ENCODE data around the gene STXBP5. TPM values are rescaled to one million over a fixed set of nuclear protein-coding genes. Genes with fewer than 3 reads are reported as not detected.

STXBP5 gene
- total and polyA plus RNA-seq, 7 experiments from 2014 or later: 2.5 to 47.4 (median 26.5) TPM

DNA sequence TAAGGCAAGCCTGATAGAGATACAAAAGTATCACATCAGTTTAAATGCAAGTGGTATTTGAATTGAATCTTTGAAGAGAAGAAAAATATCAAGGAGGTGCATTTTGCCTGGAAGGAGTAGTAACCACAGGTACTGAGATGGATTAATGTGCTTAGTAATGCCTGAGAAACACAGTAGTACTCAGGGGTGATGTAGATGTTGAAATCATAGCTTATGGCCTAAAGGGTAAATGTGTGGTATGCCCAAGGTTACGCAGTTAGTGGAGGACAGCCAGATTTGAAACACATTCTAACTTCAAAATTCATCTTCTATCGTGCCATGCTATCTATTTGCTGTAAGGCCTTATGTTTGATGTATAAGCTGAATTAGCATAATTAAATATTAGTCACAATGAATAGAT is 55.9 kb downstream of the STXBP5 start:
- Mint-ChIP-seq H3K27ac (no peak overlapping the region), H3K4me3 (no peak overlapping the region), H3K36me3 (peaks cover 3 to 17% (median 4%) of the 10 kb centered on the region in 5 donors), H3K27me3 (no peaks in the 10 kb centered on the region), H3K4me1 (peaks cover 0 to 16% (median 7%) of the 10 kb centered on the region in 7 donors), H3K9me3 (no peaks in the 10 kb centered on the region)
- ChIA-PET POLR2A (no interaction called here), CTCF (no interaction called here)
- no peak for ATAC-seq
- H3K9me3 ChIP-seq (ENCODE audit: control insufficient read depth in 2 of 3, low read length in 3 of 3): no peaks in the 10 kb centered on the region
- no peaks in the 10 kb centered on the region for H3K36me3 ChIP-seq (ENCODE audit: control insufficient read depth in 2 of 3, insufficient read depth in 3 of 3, low read length in 3 of 3)
- H3K4me3 ChIP-seq (ENCODE audit: low read length): no peak overlapping the region
- H3K4me1 ChIP-seq (ENCODE audit: control insufficient read depth in 2 of 2, insufficient read depth in 2 of 2, low read length in 2 of 2): no peaks in the 10 kb centered on the region
- DNase-seq: no peak
- no peaks in the 10 kb centered on the region for H3K27me3 ChIP-seq (ENCODE audit: control insufficient read depth in 2 of 2, insufficient read depth in 2 of 2, low read length in 2 of 2)
- intact Hi-C loops (cut with micrococcal nuclease): no loop called here
- H3K27ac ChIP-seq (ENCODE audit: low read depth, low read length): no peak overlapping the region

DNA sequence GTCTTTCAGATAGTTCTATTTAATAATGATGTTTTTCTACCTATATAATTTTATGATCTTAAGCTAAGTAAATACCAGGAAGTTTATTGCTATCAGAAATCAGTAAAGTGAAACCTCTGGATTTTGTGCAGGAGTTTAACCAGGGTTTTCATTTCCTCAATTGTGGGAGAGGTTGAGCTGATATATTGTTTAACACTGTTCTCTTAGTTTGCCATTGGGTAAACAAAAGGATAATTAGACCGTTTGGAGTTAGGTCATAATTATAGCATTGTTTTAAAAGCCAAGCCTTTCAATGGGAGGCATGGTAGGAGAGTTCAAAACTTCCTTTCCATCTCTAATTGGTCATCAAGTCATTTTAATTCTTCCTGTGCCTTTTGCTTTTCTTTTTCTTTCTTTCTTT is 58.7 kb downstream of the STXBP5 start:
- ChIA-PET POLR2A (interaction anchor here (0.8 kb wide), 1 partner anchor 8 kb away, joined by 3 read pairs; no protein-coding TSS in a partner anchor), CTCF (interaction anchor here (0.6 kb wide), 1 partner anchor 23 kb away, joined by 5 read pairs; no protein-coding TSS in a partner anchor)
- Mint-ChIP-seq H3K36me3 (peaks cover 17 to 42% (median 26%) of the 10 kb centered on the region in 5 donors), H3K27me3 (no peaks in the 10 kb centered on the region), H3K9me3 (no peaks in the 10 kb centered on the region), H3K4me1 (peaks cover 0 to 5% (median 3%) of the 10 kb centered on the region in 7 donors), H3K27ac (no peak overlapping the region), H3K4me3 (no peak overlapping the region)
- Histone ChIP-seq H3K27ac (ENCODE audit: low read depth, low read length) (no peak overlapping the region), H3K36me3 (ENCODE audit: control insufficient read depth in 2 of 3, insufficient read depth in 3 of 3, low read length in 3 of 3) (peaks cover 0 to 11% (median 0%) of the 10 kb centered on the region in 3 experiments), H3K9me3 (ENCODE audit: control insufficient read depth in 2 of 3, low read length in 3 of 3) (no peaks in the 10 kb centered on the region), H3K27me3 (ENCODE audit: control insufficient read depth in 2 of 2, insufficient read depth in 2 of 2, low read length in 2 of 2) (no peaks in the 10 kb centered on the region), H3K4me3 (ENCODE audit: low read length) (no peak overlapping the region), H3K4me1 (ENCODE audit: control insufficient read depth in 2 of 2, insufficient read depth in 2 of 2, low read length in 2 of 2) (no peaks in the 10 kb centered on the region)
- DNase-seq: no peak
- intact Hi-C loops (cut with micrococcal nuclease): loop anchor here in 1 of 2 donors (2.0 kb wide), 1 partner anchor 16 kb away; no protein-coding TSS in a partner anchor
- no peak for ATAC-seq

DNA sequence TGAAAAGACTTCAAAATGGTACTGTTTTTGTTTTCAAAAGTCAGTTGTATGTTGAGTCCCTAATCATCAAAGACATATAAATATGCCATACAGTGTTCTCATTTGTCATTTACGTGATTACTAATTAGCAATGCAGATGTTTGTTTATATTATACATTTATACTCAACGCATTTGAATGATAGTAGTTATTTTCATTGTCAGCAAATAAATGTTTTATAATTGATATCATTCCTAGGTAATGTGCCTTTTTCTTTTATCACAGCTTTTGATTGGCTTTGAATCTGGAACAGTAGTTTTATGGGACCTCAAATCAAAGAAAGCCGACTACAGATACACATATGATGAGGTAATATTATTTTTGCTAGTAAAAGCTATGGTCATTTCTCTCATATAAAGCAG is 62.6 kb downstream of the STXBP5 start:
- Histone ChIP-seq H3K4me1 (ENCODE audit: control insufficient read depth in 2 of 2, insufficient read depth in 2 of 2, low read length in 2 of 2) (no peaks in the 10 kb centered on the region), H3K9me3 (ENCODE audit: control insufficient read depth in 2 of 3, low read length in 3 of 3) (no peaks in the 10 kb centered on the region), H3K27me3 (ENCODE audit: control insufficient read depth in 2 of 2, insufficient read depth in 2 of 2, low read length in 2 of 2) (no peaks in the 10 kb centered on the region), H3K36me3 (ENCODE audit: control insufficient read depth in 2 of 3, insufficient read depth in 3 of 3, low read length in 3 of 3) (peaks cover 0 to 15% (median 0%) of the 10 kb centered on the region in 3 experiments), H3K4me3 (ENCODE audit: low read length) (no peak overlapping the region), H3K27ac (ENCODE audit: low read depth, low read length) (no peak overlapping the region)
- H3K9me3 Mint-ChIP-seq: no peaks in the 10 kb centered on the region
- CTCF ChIA-PET: no interaction called here
- no peak for ATAC-seq
- H3K36me3 Mint-ChIP-seq: peaks cover 30 to 61% (median 44%) of the 10 kb centered on the region in 5 donors
- no peak overlapping the region for H3K27ac Mint-ChIP-seq
- POLR2A ChIA-PET: no interaction called here
- no peak overlapping the region for H3K4me3 Mint-ChIP-seq
- no peak for DNase-seq
- intact Hi-C loops (cut with micrococcal nuclease): no loop called here
- no peaks in the 10 kb centered on the region for H3K27me3 Mint-ChIP-seq
- H3K4me1 Mint-ChIP-seq: peaks cover 0 to 11% (median 0%) of the 10 kb centered on the region in 7 donors

DNA sequence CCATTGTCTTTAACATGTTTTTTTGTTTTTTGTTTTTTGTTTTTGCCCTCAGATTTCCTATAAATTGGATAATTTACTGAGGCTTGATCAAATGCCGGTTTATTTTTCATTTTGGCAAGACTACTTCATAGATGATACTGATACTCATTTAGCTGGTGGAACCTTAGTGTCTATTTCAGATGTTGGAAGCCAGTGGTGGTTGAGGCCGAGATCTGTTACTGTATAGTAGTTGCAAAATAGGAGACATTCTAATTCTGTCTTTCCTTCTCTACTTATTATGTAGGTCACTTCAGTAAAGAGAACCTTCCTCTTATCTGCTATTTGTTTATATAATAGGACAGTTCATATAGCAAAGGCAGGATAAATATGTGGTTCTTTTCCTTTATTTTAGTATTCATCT is 63.4 kb downstream of the STXBP5 start:
- POLR2A ChIA-PET: no interaction called here
- Histone ChIP-seq H3K9me3 (ENCODE audit: control insufficient read depth in 2 of 3, low read length in 3 of 3) (no peaks in the 10 kb centered on the region), H3K4me3 (ENCODE audit: low read length) (no peak overlapping the region), H3K27me3 (ENCODE audit: control insufficient read depth in 2 of 2, insufficient read depth in 2 of 2, low read length in 2 of 2) (no peaks in the 10 kb centered on the region), H3K27ac (ENCODE audit: low read depth, low read length) (no peak overlapping the region), H3K36me3 (ENCODE audit: control insufficient read depth in 2 of 3, insufficient read depth in 3 of 3, low read length in 3 of 3) (peaks cover 0 to 15% (median 0%) of the 10 kb centered on the region in 3 experiments), H3K4me1 (ENCODE audit: control insufficient read depth in 2 of 2, insufficient read depth in 2 of 2, low read length in 2 of 2) (no peaks in the 10 kb centered on the region)
- no peak for ATAC-seq
- no peaks in the 10 kb centered on the region for H3K27me3 Mint-ChIP-seq
- H3K9me3 Mint-ChIP-seq: no peaks in the 10 kb centered on the region
- intact Hi-C loops (cut with micrococcal nuclease): no loop called here
- H3K4me3 Mint-ChIP-seq: no peak overlapping the region
- no peak overlapping the region for H3K27ac Mint-ChIP-seq
- H3K36me3 Mint-ChIP-seq: peaks cover 30 to 68% (median 49%) of the 10 kb centered on the region in 5 donors
- peaks cover 0 to 11% (median 0%) of the 10 kb centered on the region in 7 donors for H3K4me1 Mint-ChIP-seq
- CTCF ChIA-PET: no interaction called here
- DNase-seq: no peak

DNA sequence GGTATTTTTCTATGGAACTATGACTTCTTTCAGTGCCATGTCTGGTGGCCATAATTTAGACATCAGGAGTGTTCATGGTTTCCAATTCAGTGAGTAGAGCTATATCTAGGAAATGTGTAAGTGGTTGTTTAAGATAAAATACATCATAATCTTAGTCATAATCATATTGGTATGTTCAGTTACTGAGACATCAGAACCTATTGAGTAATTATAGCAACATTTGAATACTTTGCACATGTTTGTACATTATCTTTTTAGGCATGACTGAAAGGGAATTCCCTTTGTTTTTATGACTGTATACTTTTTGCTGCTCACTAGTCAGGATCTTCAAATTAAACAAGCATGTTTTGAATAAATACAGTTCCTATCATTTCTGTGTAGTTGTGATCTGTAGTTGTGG is 64.0 kb downstream of the STXBP5 start:
- Mint-ChIP-seq H3K4me3 (no peak overlapping the region), H3K9me3 (no peaks in the 10 kb centered on the region), H3K27ac (no peak overlapping the region), H3K4me1 (peaks cover 0 to 11% (median 0%) of the 10 kb centered on the region in 7 donors), H3K27me3 (no peaks in the 10 kb centered on the region), H3K36me3 (peaks cover 30 to 74% (median 54%) of the 10 kb centered on the region in 5 donors)
- peaks cover 0 to 15% (median 0%) of the 10 kb centered on the region in 3 experiments for H3K36me3 ChIP-seq (ENCODE audit: control insufficient read depth in 2 of 3, insufficient read depth in 3 of 3, low read length in 3 of 3)
- intact Hi-C loops (cut with micrococcal nuclease): no loop called here
- no peak for DNase-seq
- H3K27ac ChIP-seq (ENCODE audit: low read depth, low read length): no peak overlapping the region
- no peak for ATAC-seq
- H3K4me1 ChIP-seq (ENCODE audit: control insufficient read depth in 2 of 2, insufficient read depth in 2 of 2, low read length in 2 of 2): no peaks in the 10 kb centered on the region
- no peaks in the 10 kb centered on the region for H3K27me3 ChIP-seq (ENCODE audit: control insufficient read depth in 2 of 2, insufficient read depth in 2 of 2, low read length in 2 of 2)
- CTCF ChIA-PET: interaction anchor here (1.2 kb wide), 1 partner anchor 365 kb away, joined by 4 read pairs; no protein-coding TSS in a partner anchor
- POLR2A ChIA-PET: interaction anchor here (1.0 kb wide), 1 partner anchor 65 kb away, joined by 3 read pairs; no protein-coding TSS in a partner anchor
- H3K4me3 ChIP-seq (ENCODE audit: low read length): no peak overlapping the region
- H3K9me3 ChIP-seq (ENCODE audit: control insufficient read depth in 2 of 3, low read length in 3 of 3): no peaks in the 10 kb centered on the region

DNA sequence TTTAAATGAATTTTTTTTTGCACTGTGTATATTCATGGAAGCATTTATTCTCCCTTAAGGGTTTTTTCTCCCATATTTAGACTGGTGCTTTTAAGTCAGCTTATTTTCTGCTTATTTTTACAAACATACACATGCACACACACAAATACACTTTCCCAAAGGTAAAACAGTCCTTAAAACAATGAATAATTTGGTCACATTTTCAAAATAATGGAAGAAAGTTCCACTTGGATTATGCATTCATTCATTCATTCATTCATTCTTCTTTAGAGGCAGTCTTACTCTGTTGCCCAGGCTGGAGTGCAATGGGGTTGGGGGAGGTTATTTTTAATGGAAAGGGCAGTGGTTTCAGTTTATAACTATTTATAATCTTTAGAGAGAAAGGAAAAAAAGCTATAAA is 69.8 kb downstream of the STXBP5 start:
- Mint-ChIP-seq H3K27me3 (no peaks in the 10 kb centered on the region), H3K36me3 (peaks cover 6 to 69% (median 58%) of the 10 kb centered on the region in 5 donors), H3K4me3 (no peak overlapping the region), H3K27ac (no peak overlapping the region), H3K4me1 (peaks cover 0 to 11% (median 6%) of the 10 kb centered on the region in 7 donors), H3K9me3 (peaks cover 0 to 4% (median 0%) of the 10 kb centered on the region in 11 donors)
- H3K36me3 ChIP-seq (ENCODE audit: control insufficient read depth in 2 of 3, insufficient read depth in 3 of 3, low read length in 3 of 3): peaks cover 5 to 13% (median 7%) of the 10 kb centered on the region in 3 experiments
- no peaks in the 10 kb centered on the region for H3K9me3 ChIP-seq (ENCODE audit: control insufficient read depth in 2 of 3, low read length in 3 of 3)
- no peak overlapping the region for H3K27ac ChIP-seq (ENCODE audit: low read depth, low read length)
- H3K4me3 ChIP-seq (ENCODE audit: low read length): no peak overlapping the region
- DNase-seq: no peak
- H3K4me1 ChIP-seq (ENCODE audit: control insufficient read depth in 2 of 2, insufficient read depth in 2 of 2, low read length in 2 of 2): no peaks in the 10 kb centered on the region
- ChIA-PET POLR2A (no interaction called here), CTCF (no interaction called here)
- H3K27me3 ChIP-seq (ENCODE audit: control insufficient read depth in 2 of 2, insufficient read depth in 2 of 2, low read length in 2 of 2): no peaks in the 10 kb centered on the region
- intact Hi-C loops (cut with micrococcal nuclease): no loop called here
- no peak for ATAC-seq

DNA sequence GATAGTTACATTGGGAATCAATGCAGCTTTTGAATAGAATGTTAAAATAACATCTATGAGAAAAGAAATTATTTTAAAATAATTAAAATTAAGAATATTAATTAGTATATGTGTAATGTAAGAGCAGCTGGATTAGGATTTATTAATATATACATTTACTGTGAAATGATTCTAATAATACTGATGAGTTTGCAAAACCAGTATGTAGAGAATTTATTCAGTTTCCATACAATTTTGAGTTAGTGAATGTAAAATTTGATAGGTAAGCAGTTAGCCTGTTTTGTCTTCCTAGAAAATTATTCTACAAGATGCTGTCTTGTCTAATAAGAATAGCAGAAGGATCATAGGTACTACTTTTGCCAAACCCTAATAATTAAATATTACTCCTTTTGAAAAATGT is 70.6 kb downstream of the STXBP5 start:
- Histone ChIP-seq H3K27me3 (ENCODE audit: control insufficient read depth in 2 of 2, insufficient read depth in 2 of 2, low read length in 2 of 2) (no peaks in the 10 kb centered on the region), H3K4me3 (ENCODE audit: low read length) (no peak overlapping the region), H3K9me3 (ENCODE audit: control insufficient read depth in 2 of 3, low read length in 3 of 3) (no peaks in the 10 kb centered on the region), H3K4me1 (ENCODE audit: control insufficient read depth in 2 of 2, insufficient read depth in 2 of 2, low read length in 2 of 2) (no peaks in the 10 kb centered on the region), H3K27ac (ENCODE audit: low read depth, low read length) (no peak overlapping the region), H3K36me3 (ENCODE audit: control insufficient read depth in 2 of 3, insufficient read depth in 3 of 3, low read length in 3 of 3) (peaks cover 5 to 13% (median 7%) of the 10 kb centered on the region in 3 experiments)
- no peak overlapping the region for H3K27ac Mint-ChIP-seq
- CTCF ChIA-PET: interaction anchor here (0.7 kb wide), 1 partner anchor 305 kb away, joined by 3 read pairs; no protein-coding TSS in a partner anchor
- H3K4me3 Mint-ChIP-seq: no peak overlapping the region
- ATAC-seq: no peak
- peaks cover 0 to 4% (median 0%) of the 10 kb centered on the region in 11 donors for H3K9me3 Mint-ChIP-seq
- no peak for DNase-seq
- H3K36me3 Mint-ChIP-seq: peaks cover 6 to 69% (median 59%) of the 10 kb centered on the region in 5 donors
- POLR2A ChIA-PET: no interaction called here
- no peaks in the 10 kb centered on the region for H3K27me3 Mint-ChIP-seq
- peaks cover 2 to 16% (median 12%) of the 10 kb centered on the region in 7 donors for H3K4me1 Mint-ChIP-seq
- intact Hi-C loops (cut with micrococcal nuclease): no loop called here

Measured in naive thymus-derived CD4-positive, alpha-beta T cell (primary cell).